Ishikawa (cell line): ENCODE results near the gene CADM1.

Experiments
- CEBPB ChIP-seq: IDR thresholded peaks from 2 replicates; pipeline ENCODE4 v1.6.1; 2012
- CREB1 ChIP-seq: IDR thresholded peaks from 2 replicates; pipeline ENCODE4 v1.6.1; 2012; ENCODE audit warnings: low read depth
- EGR1 ChIP-seq: IDR thresholded peaks from 2 replicates; pipeline ENCODE4 v1.6.1; 2012
- EP300 ChIP-seq: IDR thresholded peaks from 2 replicates; pipeline ENCODE4 v1.6.1; 2012; ENCODE audit warnings: borderline replicate concordance
- FOXM1 ChIP-seq: IDR thresholded peaks from 2 replicates; pipeline ENCODE4 v1.6.1; 2012; ENCODE audit warnings: low read depth, borderline replicate concordance
- NFIC ChIP-seq: IDR thresholded peaks from 2 replicates; pipeline ENCODE4 v1.6.1; 2012
- RAD21 ChIP-seq: IDR thresholded peaks from 2 replicates; pipeline ENCODE4 v1.6.1; 2012; ENCODE audit warnings: low read depth
- REST ChIP-seq: IDR thresholded peaks from 2 replicates; pipeline ENCODE4 v1.6.1; 2012; ENCODE audit warnings: low read depth, mild to moderate bottlenecking
- TAF1 ChIP-seq: IDR thresholded peaks from 2 replicates; pipeline ENCODE4 v1.6.1; 2012; ENCODE audit warnings: low read depth, mild to moderate bottlenecking
- TCF12 ChIP-seq: IDR thresholded peaks from 2 replicates; pipeline ENCODE4 v1.6.1; 2012; ENCODE audit warnings: low read depth
- TEAD4 ChIP-seq: IDR thresholded peaks from 2 replicates; pipeline ENCODE4 v1.6.1; 2012
- USF1 ChIP-seq: IDR thresholded peaks from 2 replicates; pipeline ENCODE4 v1.6.1; 2012
- YY1 ChIP-seq: IDR thresholded peaks from 2 replicates; pipeline ENCODE4 v1.6.1; 2012; ENCODE audit warnings: low read depth
- ZBTB7A ChIP-seq: IDR thresholded peaks from 2 replicates; pipeline ENCODE4 v1.6.1; 2012; ENCODE audit warnings: low read depth
- TF ChIP-seq, protein P1 (sequence below): IDR thresholded peaks from 2 replicates; pipeline ENCODE4 v1.6.1; 2012

Gene CADM1

DNA sequence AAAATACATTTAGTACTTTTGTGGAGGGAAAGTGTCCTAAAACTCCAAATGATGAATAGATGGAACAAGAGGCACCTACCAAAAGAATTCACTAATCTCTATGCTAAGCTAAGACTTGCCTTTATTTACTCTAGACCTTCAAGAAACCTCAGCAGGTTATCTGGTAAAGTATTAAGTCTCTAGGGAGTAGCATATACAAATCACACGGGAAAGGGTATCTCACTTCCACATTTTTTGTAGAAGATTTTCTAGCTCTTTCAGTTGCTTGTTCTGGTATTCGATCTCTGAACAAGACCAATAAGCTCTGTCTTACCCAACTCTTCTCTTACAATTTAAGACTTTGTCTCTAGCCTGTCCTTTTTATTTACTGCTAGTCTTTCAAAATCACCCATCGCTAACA, 18.1 kb upstream of the CADM1 start:
- no peak for TF ChIP-seq CREB1
- TF ChIP-seq CEBPB, result no peak
- TF ChIP-seq NFIC, result no peak

DNA sequence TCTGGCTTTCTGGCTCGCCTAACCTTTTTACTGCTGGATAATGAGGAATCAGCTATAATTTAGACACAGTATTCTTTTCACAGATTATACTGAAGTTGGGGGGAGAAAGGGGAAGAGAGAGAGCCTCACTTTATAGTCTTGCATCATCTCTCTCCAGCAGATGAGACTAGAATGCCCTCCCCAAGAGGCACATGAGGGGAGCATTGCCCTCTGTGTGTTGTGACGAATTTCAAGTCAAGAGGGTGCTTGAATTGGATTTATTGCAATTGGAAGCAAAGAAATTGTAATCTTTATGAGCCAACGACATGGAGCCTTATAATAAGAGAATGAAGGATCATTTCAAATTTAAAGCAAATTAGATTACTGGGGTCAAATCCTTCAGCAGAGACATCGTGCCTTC, 17.6 kb upstream of the CADM1 start:
- TF ChIP-seq, protein P1, sequence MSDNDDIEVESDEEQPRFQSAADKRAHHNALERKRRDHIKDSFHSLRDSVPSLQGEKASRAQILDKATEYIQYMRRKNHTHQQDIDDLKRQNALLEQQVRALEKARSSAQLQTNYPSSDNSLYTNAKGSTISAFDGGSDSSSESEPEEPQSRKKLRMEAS, result no peak
- TF ChIP-seq TEAD4 (no peak), CREB1 (no peak), RAD21 (no peak), FOXM1 (no peak), TCF12 (no peak), REST (no peak), USF1 (no peak), EGR1 (no peak), EP300 (no peak), YY1 (no peak), TAF1 (no peak), ZBTB7A (no peak), CEBPB (no peak), NFIC (no peak)

GRCh38 chr11:115518983-115519628, 14.9 kb upstream of the CADM1 start:
- TF ChIP-seq TCF12 (no peak), NFIC (no peak), CEBPB (no peak), RAD21 (no peak), CREB1 (no peak)

- TF ChIP-seq ZBTB7A (no peak), USF1 (no peak), EP300 (no peak)
Measured at GRCh38 chr11:115515647-115516395, 11.6 kb upstream of the CADM1 start.

DNA sequence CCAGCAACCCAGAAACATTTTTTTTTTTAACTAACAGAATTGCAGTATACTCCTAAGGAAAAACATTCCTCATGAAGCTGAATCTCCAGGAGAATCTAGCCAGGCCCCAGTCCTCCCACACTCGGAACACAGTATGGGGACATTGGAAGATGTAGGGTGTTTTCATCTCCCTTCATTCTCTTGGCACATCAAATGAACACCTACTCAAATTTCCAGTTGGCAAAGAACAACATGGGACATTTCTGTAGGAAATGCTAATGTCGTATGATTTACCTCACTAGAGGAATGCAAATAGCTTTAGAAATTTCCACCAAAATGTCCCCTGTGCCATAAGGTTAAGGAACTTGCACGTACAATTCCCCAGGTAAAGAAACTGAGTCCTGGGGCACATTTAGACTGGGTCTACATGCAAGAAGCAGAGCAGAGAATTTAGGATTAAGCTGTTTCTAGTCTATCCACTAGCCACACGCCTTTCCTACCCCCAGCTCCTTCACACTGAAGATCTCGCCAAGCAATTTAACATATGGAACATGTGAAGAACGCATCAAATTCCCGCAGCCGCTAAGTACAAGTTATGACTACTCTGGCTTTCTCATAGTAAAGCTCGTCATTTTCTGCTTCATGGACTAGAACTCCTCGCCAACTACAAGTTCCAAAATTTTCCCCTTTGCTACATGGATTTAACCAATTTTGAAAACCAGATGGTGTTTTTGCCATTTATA, 2.9 kb upstream of the CADM1 start:
- TF ChIP-seq, protein P1, result no peak
- TF ChIP-seq EP300, result no peak
- no peak for TF ChIP-seq RAD21
- no peak for TF ChIP-seq TAF1
- no peak for TF ChIP-seq REST
- no peak for TF ChIP-seq TEAD4
- TF ChIP-seq CEBPB, result no peak
- no peak for TF ChIP-seq FOXM1
- TF ChIP-seq TCF12, result no peak
- TF ChIP-seq NFIC, result no peak
- TF ChIP-seq YY1, result no peak
- no peak for TF ChIP-seq USF1
- TF ChIP-seq ZBTB7A, result no peak
- no peak for TF ChIP-seq CREB1
- no peak for TF ChIP-seq EGR1
